Smooth muscle cell (in vitro differentiated cells): ENCODE measurements around the gene DEAF1. TPM values are rescaled to one million over a fixed set of nuclear protein-coding genes. Genes with fewer than 3 reads are reported as not detected.
A peak's percentile ranks its signal among the peaks of the same experiment; 100 is the strongest.

Experiments used
- DNase-seq: peaks from one replicate; lab custom pipeline; 2025; ENCODE audit not compliant: unreplicated experiment; lab: John Stamatoyannopoulos, UW
- H2AFZ ChIP-seq: fragments of 200-600 bp; sonication (generic); 2 replicates; pipeline ENCODE4 v1.6.0; 2016; ENCODE audit warnings: antibody characterized with exemption, low read depth, mild to moderate bottlenecking
- H3F3A ChIP-seq: fragments of 200-600 bp; sonication (generic); 2 replicates; pipeline ENCODE4 v1.6.0; 2017; ENCODE audit warnings: antibody characterized with exemption, low read depth
- H3K27ac ChIP-seq: fragments of 200-600 bp; sonication (generic); 2 replicates; pipeline ENCODE4 v1.5.1; 2016; ENCODE audit warnings: low read depth, mild to moderate bottlenecking
- H3K27me3 ChIP-seq: fragments of 200-600 bp; sonication (generic); 2 replicates; pipeline ENCODE4 v1.6.1; 2016; ENCODE audit warnings: low read depth, mild to moderate bottlenecking
- H3K36me3 ChIP-seq: fragments of 200-600 bp; sonication (generic); 2 replicates; pipeline ENCODE4 v1.5.1; 2016; ENCODE audit warnings: low read depth
- H3K4me1 ChIP-seq: fragments of 200-600 bp; sonication (generic); 2 replicates; pipeline ENCODE4 v1.5.1; 2016; ENCODE audit warnings: low read depth
- H3K4me2 ChIP-seq: fragments of 200-600 bp; sonication (generic); 2 replicates; pipeline ENCODE4 v1.6.0; 2016; ENCODE audit warnings: mild to moderate bottlenecking
- H3K4me3 ChIP-seq: fragments of 200-600 bp; sonication (generic); 2 replicates; pipeline ENCODE4 v1.5.1; 2016; ENCODE audit warnings: mild to moderate bottlenecking
- H3K79me2 ChIP-seq: fragments of 200-600 bp; sonication (generic); 2 replicates; pipeline ENCODE4 v1.6.0; 2016; ENCODE audit warnings: low read depth, mild to moderate bottlenecking
- H3K9ac ChIP-seq: fragments of 200-600 bp; sonication (generic); 2 replicates; pipeline ENCODE4 v1.6.0; 2016; ENCODE audit warnings: low read depth
- H3K9me3 ChIP-seq: fragments of 200-600 bp; sonication (generic); replicated peaks from 2 replicates; pipeline ENCODE4 v1.5.1; 2016; ENCODE audit warnings: low read depth
- H4K20me1 ChIP-seq: fragments of 200-600 bp; sonication (generic); 2 replicates; pipeline ENCODE4 v1.6.0; 2016; ENCODE audit warnings: low read depth
- CTCF ChIP-seq: fragments of 200-600 bp; sonication (generic); IDR thresholded peaks from 2 replicates; pipeline ENCODE4 v1.5.1; 2017; ENCODE audit warnings: borderline replicate concordance, mild to moderate bottlenecking, antibody characterized with exemption; ENCODE audit not compliant: insufficient read depth, poor library complexity, severe bottlenecking
- WGBS: methylation state at CpG from one replicate; pipeline ENCODE4 v1.1.7; 2016; ENCODE audit warnings: low lambda C conversion rate; 5-methylcytosine and 5-hydroxymethylcytosine counted together
- polyA plus RNA-seq: library from polyadenylated mRNA; unstranded; fragments of >200 nt; fragmentation: Nextera tagmentation; extraction: Ambion mirVana; gene quantifications from 2 replicates; pipeline ENCODE4 v1.2.1, GENCODE V29; 2016
- total RNA-seq: library from RNA; depleted of rRNA; stranded (reverse); fragments of >200 nt; gene quantifications from 2 replicates; pipeline ENCODE4 v1.2.3, GENCODE V29; 2014

DEAF1 gene
- total and polyA plus RNA-seq, 2 experiments from 2014 or later = 18.7 to 39.2 TPM

- H3K4me2 ChIP-seq = no peak overlapping the region
- no peaks in the 10 kb centered on the region for H3K4me1 ChIP-seq
- DNase-seq = no peak
- peaks cover 6% of the 10 kb centered on the region for H3K36me3 ChIP-seq
- peaks cover 16% of the 10 kb centered on the region for H3K79me2 ChIP-seq
- H3K27ac ChIP-seq = no peak overlapping the region
- no peaks in the 10 kb centered on the region for H3K27me3 ChIP-seq
- no peak overlapping the region for H3K9ac ChIP-seq
- no peaks in the 10 kb centered on the region for H3K9me3 ChIP-seq
- TF ChIP-seq CTCF = no peak
- no peak overlapping the region for H3K4me3 ChIP-seq
- H4K20me1 ChIP-seq = peaks cover 79% of the 10 kb centered on the region
- no peak overlapping the region for H2AFZ ChIP-seq
- WGBS = 97% methylated on average over 24 of the region's 30 CpGs
- no peaks in the 10 kb centered on the region for H3F3A ChIP-seq
Observed at GRCh38 chr11:598005-598680, 96.9 kb downstream of the DEAF1 start.

GRCh38 chr11:597166-597725, 97.8 kb downstream of the DEAF1 start:
- Histone ChIP-seq H3K27ac (no peak overlapping the region), H3K4me3 (no peak overlapping the region), H3F3A (no peaks in the 10 kb centered on the region), H2AFZ (no peak overlapping the region), H3K9ac (no peak overlapping the region), H3K4me1 (no peaks in the 10 kb centered on the region), H3K27me3 (no peaks in the 10 kb centered on the region), H3K4me2 (no peak overlapping the region), H3K36me3 (peaks cover 6% of the 10 kb centered on the region), H3K9me3 (no peaks in the 10 kb centered on the region), H3K79me2 (peaks cover 18% of the 10 kb centered on the region), H4K20me1 (peaks cover 76% of the 10 kb centered on the region)
- 96% methylated on average over 28 of the region's 29 CpGs for WGBS
- peak; percentile 11 for TF ChIP-seq CTCF
- no peak for DNase-seq

- no peak overlapping the region for H3K9ac ChIP-seq
- no peaks in the 10 kb centered on the region for H3K9me3 ChIP-seq
- no peak overlapping the region for H3K4me2 ChIP-seq
- peaks cover 73% of the 10 kb centered on the region for H4K20me1 ChIP-seq
- H3F3A ChIP-seq = no peaks in the 10 kb centered on the region
- 95% methylated on average over 10 of the region's 10 CpGs for WGBS
- no peaks in the 10 kb centered on the region for H3K27me3 ChIP-seq
- no peak for DNase-seq
- H3K79me2 ChIP-seq = peaks cover 20% of the 10 kb centered on the region
- no peak overlapping the region for H3K27ac ChIP-seq
- H2AFZ ChIP-seq = no peak overlapping the region
- TF ChIP-seq CTCF = no peak
- peaks cover 2% of the 10 kb centered on the region for H3K36me3 ChIP-seq
- no peak overlapping the region for H3K4me3 ChIP-seq
- H3K4me1 ChIP-seq = no peaks in the 10 kb centered on the region
Observed at GRCh38 chr11:596374-596773, 98.6 kb downstream of the DEAF1 start.

- Histone ChIP-seq H4K20me1 (peaks cover 82% of the 10 kb centered on the region), H3K36me3 (no peaks in the 10 kb centered on the region), H3K9me3 (no peaks in the 10 kb centered on the region), H3F3A (no peaks in the 10 kb centered on the region), H3K4me3 (no peak overlapping the region), H3K4me2 (no peak overlapping the region), H3K79me2 (peaks cover 27% of the 10 kb centered on the region), H3K27ac (no peak overlapping the region), H3K4me1 (no peaks in the 10 kb centered on the region), H2AFZ (no peak overlapping the region), H3K27me3 (no peaks in the 10 kb centered on the region), H3K9ac (no peak overlapping the region)
- no peak for TF ChIP-seq CTCF
- 94% methylated on average over 10 of the region's 10 CpGs for WGBS
- no peak for DNase-seq
Observed at GRCh38 chr11:595400-595799, 99.6 kb downstream of the DEAF1 start.
